HG03066 (cell line): ENCODE data around the gene SLC66A2.
"Not testable (repeated sequence)": the region's sequence is repeated elsewhere in the genome, so short reads cannot be mapped to it uniquely, and the experiment has no call there.

ENCODE experiments used
- ATAC-seq: cut with Tn5 transposase; IDR thresholded peaks from one replicate; pipeline ENCODE4 v1.9.1; 2021; ENCODE audit warnings: low read depth; ENCODE audit not compliant: unreplicated experiment

SLC66A2 gene

DNA sequence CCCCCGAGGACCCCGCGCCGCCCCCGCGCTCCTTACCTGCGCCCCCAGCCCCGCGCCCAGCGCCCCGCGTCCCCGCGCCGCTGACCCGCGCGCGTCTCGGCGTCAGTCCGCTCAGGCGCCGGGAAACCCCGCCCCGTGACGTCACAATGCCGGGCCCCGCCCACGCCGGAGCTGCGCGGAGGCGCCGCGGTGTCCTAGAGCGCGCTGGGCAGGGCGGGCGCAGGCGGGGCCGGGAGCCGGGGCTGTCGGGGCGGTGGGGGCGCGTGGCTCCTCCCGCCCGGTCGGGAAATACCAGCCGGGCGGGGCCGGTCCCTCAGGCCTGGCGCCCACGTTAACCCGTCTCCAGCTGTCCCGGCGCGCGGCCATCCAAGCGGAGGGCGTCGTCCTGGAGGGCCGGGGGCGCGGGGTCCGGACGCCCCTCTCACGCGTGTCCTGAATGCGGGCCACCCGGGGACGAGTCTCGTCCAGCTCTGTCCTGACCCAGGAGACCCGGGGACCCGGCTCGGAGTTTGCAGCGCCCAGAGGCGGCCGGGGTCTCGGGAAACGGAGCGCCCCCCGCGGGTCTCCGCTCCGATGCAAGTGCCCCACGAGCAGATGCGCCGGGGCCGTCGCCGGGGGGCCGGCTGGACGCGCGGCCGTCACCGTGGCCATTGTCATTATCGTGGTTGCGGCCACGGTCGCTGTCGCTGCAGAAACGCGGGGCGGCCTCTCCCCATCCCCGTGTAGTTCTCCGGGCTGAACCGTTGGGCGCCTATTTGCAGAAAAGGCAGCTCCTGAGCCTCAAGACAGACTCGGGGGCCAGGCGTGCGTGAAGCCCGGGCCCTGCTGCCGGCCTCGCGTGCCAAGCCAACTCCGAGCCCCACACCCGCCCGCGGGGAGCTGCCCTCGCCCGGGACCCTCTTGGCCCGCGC, at the start of gene SLC66A2:
SLC66A2 (minus strand) TSS at position 109 of the 911 bp plus-strand sequence. CDS start 727 bp downstream, outside the sequence.
- peak; percentile 59 for ATAC-seq

- ATAC-seq = no peak
Measured at GRCh38 chr18:80000877-80001276, 49.4 kb upstream of the SLC66A2 start.

- not testable (repeated sequence) for ATAC-seq
Measured at GRCh38 chr18:79999701-80000100, 48.2 kb upstream of the SLC66A2 start.

- ATAC-seq = no peak
Measured at GRCh38 chr18:79991494-79991893, 40.0 kb upstream of the SLC66A2 start.

DNA sequence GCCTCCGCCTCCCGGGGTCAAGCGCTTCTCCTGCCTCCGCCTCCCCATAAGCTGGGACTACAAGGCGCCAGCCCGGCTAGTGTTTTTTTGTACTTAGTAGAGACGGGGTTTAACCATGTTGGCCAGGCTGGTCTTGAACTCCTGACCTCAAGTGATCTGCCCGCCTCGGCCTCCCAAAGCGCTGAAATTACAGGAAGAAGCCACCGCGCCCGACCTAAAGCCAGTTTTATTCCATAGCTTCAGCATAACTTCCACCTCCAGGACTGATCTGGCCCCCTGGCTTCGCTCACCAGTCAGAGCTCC, 37.7 kb upstream of the SLC66A2 start:
- no peak for ATAC-seq

GRCh38 chr18:79988451-79989194, 37.2 kb upstream of the SLC66A2 start, which contains the start of gene TXNL4A:
Gene TXNL4A, minus strand, starts transcription at chr18:79988563. Its CDS starts 171 bp downstream, at chr18:79988392.
- peak; percentile 94 for ATAC-seq

DNA sequence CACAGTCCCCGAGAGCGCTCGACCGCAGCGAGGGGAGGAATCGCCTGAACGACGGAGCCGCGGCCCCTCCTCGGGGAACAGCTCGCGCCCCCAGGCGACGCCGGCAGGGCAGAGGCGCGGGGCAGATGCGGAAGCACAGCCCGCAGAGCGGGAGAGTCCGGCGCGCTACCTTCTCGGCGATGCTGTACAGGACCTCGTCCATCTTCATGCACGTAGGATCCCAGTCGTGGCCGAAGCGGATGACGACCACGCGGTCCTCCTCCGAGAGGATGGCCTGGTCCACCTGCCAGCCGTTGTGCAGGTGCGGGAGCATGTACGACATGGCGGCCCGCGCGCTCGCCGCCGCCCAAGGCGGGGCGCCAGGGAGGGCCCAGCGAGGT, 36.6 kb upstream of the SLC66A2 start:
- ATAC-seq = peak; percentile 64

GRCh38 chr18:79987566-79987965, 36.1 kb upstream of the SLC66A2 start:
- no peak for ATAC-seq

DNA sequence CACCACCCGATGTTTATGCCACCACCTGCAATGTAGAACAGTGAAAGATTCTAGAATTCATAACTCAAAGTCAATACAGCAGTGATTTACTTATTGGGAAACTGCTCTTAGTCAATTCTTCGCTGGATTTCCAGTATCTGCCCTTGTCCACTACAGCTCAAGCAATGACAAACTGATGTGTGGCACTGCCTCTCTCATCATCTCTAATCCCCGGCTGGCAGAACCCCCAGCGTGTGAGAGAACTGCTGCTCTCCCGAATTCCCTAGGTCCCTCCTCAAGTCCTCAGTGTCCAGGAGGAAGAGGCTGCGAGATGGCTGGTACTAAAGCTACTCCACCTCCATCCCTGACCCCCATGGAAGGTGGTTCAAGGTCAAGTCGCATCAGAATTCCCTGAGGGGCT, 35.3 kb upstream of the SLC66A2 start:
- ATAC-seq = no peak

DNA sequence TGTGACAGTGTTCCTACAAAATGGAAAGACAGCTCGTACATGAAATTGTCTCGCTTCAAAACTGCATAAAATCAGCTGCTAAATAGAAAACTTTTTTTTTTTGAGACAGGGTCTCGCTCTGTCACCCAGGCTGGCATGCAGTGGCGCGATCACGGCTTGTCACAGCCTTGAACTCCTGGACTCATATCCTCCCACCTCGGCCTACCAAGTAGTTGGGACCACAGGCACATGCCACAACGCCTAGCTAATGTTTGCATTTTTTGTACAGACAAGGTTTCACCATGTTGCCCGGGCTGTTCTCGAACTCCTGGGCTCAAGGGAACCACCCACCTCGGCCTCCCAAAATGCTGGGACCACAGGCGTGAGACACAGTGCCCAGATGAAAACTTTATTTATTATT, 33.7 kb upstream of the SLC66A2 start:
- no peak for ATAC-seq

GRCh38 chr18:79983793-79984192, 32.3 kb upstream of the SLC66A2 start:
- ATAC-seq = no peak

DNA sequence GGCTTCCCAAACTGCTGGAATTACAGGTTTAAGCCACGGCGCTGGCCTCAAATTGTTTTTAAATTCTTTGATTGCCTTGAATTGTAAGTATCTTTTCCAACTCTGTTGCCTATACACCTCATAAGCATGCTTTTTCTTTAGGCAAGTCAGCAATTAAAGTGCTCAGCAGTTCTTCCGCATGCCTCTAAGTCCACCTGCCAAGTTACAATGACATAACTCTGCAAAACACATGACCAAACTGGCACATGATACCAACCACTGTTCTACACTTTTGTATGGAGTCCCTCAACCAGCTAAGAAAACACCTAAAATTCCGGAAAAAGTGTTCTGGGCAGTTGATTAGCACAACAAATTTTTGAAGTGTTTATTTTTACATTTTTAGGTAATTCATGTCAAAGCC, 31.8 kb upstream of the SLC66A2 start:
- no peak for ATAC-seq

GRCh38 chr18:79982736-79983135, 31.3 kb upstream of the SLC66A2 start:
- ATAC-seq = no peak

GRCh38 chr18:79980585-79980984, 29.1 kb upstream of the SLC66A2 start:
- no peak for ATAC-seq

DNA sequence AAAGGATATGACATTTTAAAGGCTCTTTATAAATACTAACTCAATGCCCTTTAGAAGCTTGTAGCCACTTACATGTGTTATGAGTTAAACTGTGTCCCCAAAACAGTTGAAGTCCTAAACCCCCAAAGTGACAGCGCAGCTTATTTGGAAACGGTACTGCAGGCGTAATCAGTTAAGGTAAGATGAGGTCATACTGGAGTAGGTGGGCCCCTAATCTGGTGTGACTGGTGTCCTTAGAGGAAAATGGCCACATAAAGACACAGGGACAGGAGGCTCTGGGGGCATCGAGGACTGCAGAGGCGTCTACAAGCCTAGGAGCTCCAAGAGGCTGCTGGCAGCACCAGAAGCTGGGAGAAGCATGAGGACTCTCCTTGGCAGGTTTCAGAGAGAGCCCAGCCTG, 28.4 kb upstream of the SLC66A2 start:
- no peak for ATAC-seq

- no peak for ATAC-seq
Measured at GRCh38 chr18:79975985-79976680, 24.7 kb upstream of the SLC66A2 start.

- ATAC-seq = no peak
Measured at GRCh38 chr18:79975043-79975442, 23.6 kb upstream of the SLC66A2 start.

DNA sequence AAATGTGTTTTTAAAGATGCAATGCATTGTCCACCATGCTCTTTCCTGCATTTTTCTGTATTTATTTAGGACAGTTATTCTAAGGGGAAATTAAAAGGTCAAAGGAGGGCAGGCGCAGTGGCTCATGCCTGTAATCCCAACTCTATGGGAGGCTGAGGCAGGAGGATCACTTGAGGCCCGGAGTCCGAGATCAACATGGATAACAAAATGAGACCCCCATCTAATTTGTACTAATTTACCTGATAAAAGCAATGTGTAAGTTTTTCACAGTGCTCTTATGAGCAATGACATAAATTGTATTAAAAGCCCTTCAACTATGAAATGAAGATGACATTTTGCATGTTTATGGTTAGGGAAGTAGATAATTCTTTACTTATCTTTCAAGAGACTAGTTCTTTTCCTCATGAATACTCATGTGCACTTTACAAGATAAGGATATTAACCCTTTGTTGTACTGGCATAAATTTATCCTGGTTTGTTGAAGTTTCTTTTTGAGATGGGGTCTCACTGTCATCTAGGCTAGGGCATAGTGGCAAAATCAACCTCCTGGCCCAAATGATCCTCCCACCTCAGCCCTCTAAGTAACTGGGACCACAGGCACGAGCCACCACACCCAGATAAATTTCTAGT, 22.7 kb upstream of the SLC66A2 start:
- ATAC-seq = no peak

GRCh38 chr18:79973517-79973916, 22.1 kb upstream of the SLC66A2 start:
- no peak for ATAC-seq

- no peak for ATAC-seq
Measured at GRCh38 chr18:79972720-79973119, 21.3 kb upstream of the SLC66A2 start.

DNA sequence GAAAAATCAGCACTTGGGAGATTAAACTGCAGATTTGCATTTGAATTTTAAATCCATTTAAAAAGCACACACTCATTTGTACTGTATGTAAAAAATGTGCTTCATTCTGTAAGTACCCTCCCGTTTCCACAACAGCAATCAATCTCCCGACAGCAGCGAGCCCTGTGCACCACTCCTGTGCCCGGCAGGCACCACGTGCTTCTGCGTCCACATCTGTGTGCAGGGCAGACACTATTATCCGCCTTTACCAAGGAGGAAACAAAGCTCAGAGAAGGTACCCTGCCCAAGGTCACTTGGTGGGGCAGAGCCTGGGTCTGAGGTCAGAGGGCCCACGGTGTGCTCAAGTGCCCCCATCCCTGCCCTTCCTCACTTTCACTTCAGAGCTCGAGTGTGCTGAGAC, 20.5 kb upstream of the SLC66A2 start:
- no peak for ATAC-seq
